OCI-LY7 (cell line): Measurements from ENCODE around the gene CCNJ. TPM values are rescaled to one million over a fixed set of nuclear protein-coding genes. Genes with fewer than 3 reads are reported as not detected.

Experiments used
- BruUV-seq: library from RNA; stranded (reverse); fragments of 400-500 nt; replicated peaks from 2 replicates; lab custom pipeline; 2021; lab: Mats Ljungman, UMichigan
- CTCF ChIA-PET: fragments of 300-600 bp; sonication (Branson Sonifier 250); formaldehyde crosslinking; loops from one replicate; lab custom pipeline; 2022; ENCODE audit warnings: antibody characterized with exemption; ENCODE audit not compliant: unreplicated experiment; lab: Charles Lee
- POLR2A ChIA-PET: fragments of 300-600 bp; sonication (Branson Sonifier 250); formaldehyde crosslinking; loops from one replicate; lab custom pipeline; 2022; ENCODE audit warnings: antibody characterized with exemption; lab: Charles Lee
- DNase-seq: peaks from one replicate; pipeline ENCODE4 v3.0.0-alpha.2; 2015; ENCODE audit warnings: low spot score
- H2AFZ ChIP-seq: fragments of 200-600 bp; sonication (generic), shearing (Covaris generic); 2 replicates; pipeline ENCODE4 v1.6.1; 2014; ENCODE audit warnings: mild to moderate bottlenecking, antibody characterized with exemption, low read length, moderate library complexity
- H3K27ac ChIP-seq: fragments of 200-600 bp; sonication (generic); 2 replicates; pipeline ENCODE4 v1.5.1; 2014; ENCODE audit warnings: mixed run types, low read depth, mild to moderate bottlenecking, moderate library complexity, low read length, inconsistent platforms; ENCODE audit not compliant: poor library complexity, severe bottlenecking
- H3K36me3 ChIP-seq: fragments of 200-600 bp; sonication (generic); 2 replicates; pipeline ENCODE4 v1.6.1; 2014; ENCODE audit warnings: mild to moderate bottlenecking, antibody characterized with exemption, low read length, moderate library complexity, mixed read lengths; ENCODE audit not compliant: insufficient read depth
- H3K4me1 ChIP-seq: fragments of 200-600 bp; sonication (generic); 2 replicates; pipeline ENCODE4 v1.5.1; 2014; ENCODE audit warnings: mild to moderate bottlenecking, low read length; ENCODE audit not compliant: insufficient read depth, poor library complexity, severe bottlenecking
- H3K4me2 ChIP-seq: fragments of 200-600 bp; sonication (generic); 2 replicates; pipeline ENCODE4 v1.6.1; 2014; ENCODE audit warnings: mild to moderate bottlenecking, low read length
- H3K4me3 ChIP-seq: fragments of 200-600 bp; sonication (generic); 2 replicates; pipeline ENCODE4 v1.5.1; 2014; ENCODE audit warnings: mild to moderate bottlenecking, low read depth, low read length; ENCODE audit not compliant: poor library complexity, severe bottlenecking
- H3K79me2 ChIP-seq: fragments of 200-600 bp; sonication (generic); 2 replicates; pipeline ENCODE4 v1.6.1; 2016; ENCODE audit warnings: low read depth, mild to moderate bottlenecking, low read length, moderate library complexity, mixed read lengths; ENCODE audit not compliant: insufficient read depth
- H3K9me2 ChIP-seq: fragments of 200-600 bp; sonication (generic); 2 replicates; pipeline ENCODE4 v1.6.1; 2016; ENCODE audit warnings: mild to moderate bottlenecking, low read length, mixed read lengths; ENCODE audit not compliant: insufficient read depth
- H3K9me3 ChIP-seq: fragments of 200-600 bp; sonication (generic); 2 replicates; pipeline ENCODE4 v1.6.1; 2014; ENCODE audit warnings: mild to moderate bottlenecking, mixed run types, low read length, mixed read lengths
- H4K20me1 ChIP-seq: fragments of 200-600 bp; sonication (generic); 2 replicates; pipeline ENCODE4 v1.6.1; 2014; ENCODE audit warnings: mild to moderate bottlenecking, antibody characterized with exemption, low read length, moderate library complexity, mixed read lengths; ENCODE audit not compliant: insufficient read depth
- CTCF ChIP-seq: fragments of 200-600 bp; sonication (generic); conservative IDR thresholded peaks from 2 replicates; pipeline ENCODE4 v1.5.1; 2014; ENCODE audit warnings: mild to moderate bottlenecking, antibody characterized with exemption, low read length, moderate library complexity, mixed read lengths
- EZH2phosphoT487 ChIP-seq: fragments of 200-600 bp; sonication (generic); IDR thresholded peaks from 2 replicates; pipeline ENCODE4 v1.6.1; 2018; ENCODE audit warnings: low read depth, borderline replicate concordance, mild to moderate bottlenecking, mixed run types, antibody characterized with exemption, low read length, moderate library complexity, mixed read lengths
- intact Hi-C: fragments of 100-400 bp; cut with micrococcal nuclease; formaldehyde crosslinking; loops from one replicate; pipeline ENCODE4 v1.10.0; 2022; ENCODE audit not compliant: unreplicated experiment
- total RNA-seq, 2 experiments: library from RNA; depleted of rRNA in 1 of 2; stranded (reverse); fragments of >200 nt in 1 of 2; shearing (Covaris generic) in 1 of 2; gene quantifications; 2 replicates each; pipeline ENCODE4 v1.2.3, GENCODE V29; 2014 to 2022

The CCNJ gene
- total RNA-seq, 2 experiments from 2014 or later: 8.2 to 13.3 TPM

GRCh38 chr10:96013956-96014355, 29.4 kb upstream of the CCNJ start:
- DNase-seq: no peak
- TF ChIP-seq CTCF (no peak), EZH2phosphoT487 (no peak)
- BruUV-seq: no TSS peak

GRCh38 chr10:96014473-96015102, 28.8 kb upstream of the CCNJ start:
- ChIA-PET CTCF (interaction anchor here (0.9 kb wide), 1 partner anchor 215 kb away, joined by 3 read pairs; no protein-coding TSS in a partner anchor), POLR2A (interaction anchor here (0.5 to 0.6 kb wide), 5 partner anchors 19 to 193 kb away, joined by 3 to 4 read pairs (median 3); no protein-coding TSS in a partner anchor)
- TF ChIP-seq CTCF (no peak), EZH2phosphoT487 (no peak)
- Histone ChIP-seq H3K36me3 (no peaks in the 10 kb centered on the region), H3K9me3 (no peaks in the 10 kb centered on the region), H3K79me2 (no peaks in the 10 kb centered on the region), H3K4me2 (no peak overlapping the region), H2AFZ (no peak overlapping the region), H3K27ac (no peak overlapping the region), H4K20me1 (no peaks in the 10 kb centered on the region), H3K9me2 (no peaks in the 10 kb centered on the region), H3K4me1 (no peaks in the 10 kb centered on the region), H3K4me3 (no peak overlapping the region)
- intact Hi-C loops: loop anchor here (5.0 kb wide), 2 partner anchors 118 to 203 kb away; partner anchors contain the start of gene ZNF518A
- no TSS peak for BruUV-seq
- DNase-seq: no peak

More at GRCh38 chr10:96013956-96014355, 29.4 kb upstream of the CCNJ start:
- H3K4me3 ChIP-seq: no peak overlapping the region
- intact Hi-C loops: no loop called here
- H3K9me3 ChIP-seq: no peaks in the 10 kb centered on the region
- H3K27ac ChIP-seq: no peak overlapping the region
- H3K4me2 ChIP-seq: no peak overlapping the region
- CTCF ChIA-PET: no interaction called here
- no peaks in the 10 kb centered on the region for H4K20me1 ChIP-seq
- POLR2A ChIA-PET: interaction anchor here (0.6 kb wide), 2 partner anchors 18 to 184 kb away, joined by 3 read pairs; no protein-coding TSS in a partner anchor
- no peak overlapping the region for H2AFZ ChIP-seq
- H3K4me1 ChIP-seq: no peaks in the 10 kb centered on the region
- H3K9me2 ChIP-seq: no peaks in the 10 kb centered on the region
- H3K36me3 ChIP-seq: no peaks in the 10 kb centered on the region
- no peaks in the 10 kb centered on the region for H3K79me2 ChIP-seq
